Smooth muscle cell (in vitro differentiated cells): Measurements from ENCODE around the gene SVEP1. TPM values are rescaled to one million over a fixed set of nuclear protein-coding genes. Genes with fewer than 3 reads are reported as not detected.

Experiments used
- DNase-seq: peaks from one replicate; lab custom pipeline; 2025; ENCODE audit not compliant: unreplicated experiment; lab: John Stamatoyannopoulos, UW
- H2AFZ ChIP-seq: fragments of 200-600 bp; sonication (generic); 2 replicates; pipeline ENCODE4 v1.6.0; 2016; ENCODE audit warnings: antibody characterized with exemption, low read depth, mild to moderate bottlenecking
- H3F3A ChIP-seq: fragments of 200-600 bp; sonication (generic); 2 replicates; pipeline ENCODE4 v1.6.0; 2017; ENCODE audit warnings: antibody characterized with exemption, low read depth
- H3K27ac ChIP-seq: fragments of 200-600 bp; sonication (generic); 2 replicates; pipeline ENCODE4 v1.5.1; 2016; ENCODE audit warnings: low read depth, mild to moderate bottlenecking
- H3K27me3 ChIP-seq: fragments of 200-600 bp; sonication (generic); 2 replicates; pipeline ENCODE4 v1.6.1; 2016; ENCODE audit warnings: low read depth, mild to moderate bottlenecking
- H3K36me3 ChIP-seq: fragments of 200-600 bp; sonication (generic); 2 replicates; pipeline ENCODE4 v1.5.1; 2016; ENCODE audit warnings: low read depth
- H3K4me1 ChIP-seq: fragments of 200-600 bp; sonication (generic); 2 replicates; pipeline ENCODE4 v1.5.1; 2016; ENCODE audit warnings: low read depth
- H3K4me2 ChIP-seq: fragments of 200-600 bp; sonication (generic); 2 replicates; pipeline ENCODE4 v1.6.0; 2016; ENCODE audit warnings: mild to moderate bottlenecking
- H3K4me3 ChIP-seq: fragments of 200-600 bp; sonication (generic); 2 replicates; pipeline ENCODE4 v1.5.1; 2016; ENCODE audit warnings: mild to moderate bottlenecking
- H3K79me2 ChIP-seq: fragments of 200-600 bp; sonication (generic); 2 replicates; pipeline ENCODE4 v1.6.0; 2016; ENCODE audit warnings: low read depth, mild to moderate bottlenecking
- H3K9ac ChIP-seq: fragments of 200-600 bp; sonication (generic); 2 replicates; pipeline ENCODE4 v1.6.0; 2016; ENCODE audit warnings: low read depth
- H3K9me3 ChIP-seq: fragments of 200-600 bp; sonication (generic); replicated peaks from 2 replicates; pipeline ENCODE4 v1.5.1; 2016; ENCODE audit warnings: low read depth
- H4K20me1 ChIP-seq: fragments of 200-600 bp; sonication (generic); 2 replicates; pipeline ENCODE4 v1.6.0; 2016; ENCODE audit warnings: low read depth
- WGBS: methylation state at CpG from one replicate; pipeline ENCODE4 v1.1.7; 2016; ENCODE audit warnings: low lambda C conversion rate; 5-methylcytosine and 5-hydroxymethylcytosine counted together
- polyA plus RNA-seq: library from polyadenylated mRNA; unstranded; fragments of >200 nt; fragmentation: Nextera tagmentation; extraction: Ambion mirVana; gene quantifications from 2 replicates; pipeline ENCODE4 v1.2.1, GENCODE V29; 2016
- total RNA-seq: library from RNA; depleted of rRNA; stranded (reverse); fragments of >200 nt; gene quantifications from 2 replicates; pipeline ENCODE4 v1.2.3, GENCODE V29; 2014
- TF ChIP-seq, protein P1 (sequence below): fragments of 200-600 bp; sonication (generic); IDR thresholded peaks from 2 replicates; pipeline ENCODE4 v1.5.1; 2017; ENCODE audit warnings: borderline replicate concordance, mild to moderate bottlenecking, antibody characterized with exemption; ENCODE audit not compliant: insufficient read depth, poor library complexity, severe bottlenecking

Gene SVEP1
- total and polyA plus RNA-seq, 2 experiments from 2014 or later, result 6.4 to 14.8 TPM

DNA sequence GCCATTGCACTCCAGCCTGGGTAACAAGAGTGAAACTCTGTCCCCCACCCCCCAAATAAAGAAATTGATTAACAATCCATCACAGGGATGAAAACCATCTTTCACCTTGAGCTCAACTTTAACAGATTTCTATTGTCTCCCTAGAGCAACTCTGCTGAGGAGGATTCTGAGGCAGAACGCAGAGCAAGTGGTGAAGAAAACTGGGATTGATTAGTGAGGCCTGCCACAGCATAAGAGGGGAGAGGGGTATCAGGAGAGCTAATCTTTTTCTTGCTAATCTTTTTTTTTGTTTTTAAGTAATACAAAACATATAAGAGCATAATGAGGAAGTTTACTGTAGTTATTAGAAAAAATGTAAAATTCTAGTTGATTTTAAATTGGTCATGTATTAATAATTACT, 250.8 kb downstream of the SVEP1 start:
- no peak overlapping the region for H3K4me2 ChIP-seq
- DNase-seq, result no peak
- 85% methylated on average over 1 of the region's 1 CpG for WGBS
- no peaks in the 10 kb centered on the region for H3K79me2 ChIP-seq
- no peak overlapping the region for H3K27ac ChIP-seq
- H2AFZ ChIP-seq, result no peak overlapping the region
- TF ChIP-seq, protein P1, sequence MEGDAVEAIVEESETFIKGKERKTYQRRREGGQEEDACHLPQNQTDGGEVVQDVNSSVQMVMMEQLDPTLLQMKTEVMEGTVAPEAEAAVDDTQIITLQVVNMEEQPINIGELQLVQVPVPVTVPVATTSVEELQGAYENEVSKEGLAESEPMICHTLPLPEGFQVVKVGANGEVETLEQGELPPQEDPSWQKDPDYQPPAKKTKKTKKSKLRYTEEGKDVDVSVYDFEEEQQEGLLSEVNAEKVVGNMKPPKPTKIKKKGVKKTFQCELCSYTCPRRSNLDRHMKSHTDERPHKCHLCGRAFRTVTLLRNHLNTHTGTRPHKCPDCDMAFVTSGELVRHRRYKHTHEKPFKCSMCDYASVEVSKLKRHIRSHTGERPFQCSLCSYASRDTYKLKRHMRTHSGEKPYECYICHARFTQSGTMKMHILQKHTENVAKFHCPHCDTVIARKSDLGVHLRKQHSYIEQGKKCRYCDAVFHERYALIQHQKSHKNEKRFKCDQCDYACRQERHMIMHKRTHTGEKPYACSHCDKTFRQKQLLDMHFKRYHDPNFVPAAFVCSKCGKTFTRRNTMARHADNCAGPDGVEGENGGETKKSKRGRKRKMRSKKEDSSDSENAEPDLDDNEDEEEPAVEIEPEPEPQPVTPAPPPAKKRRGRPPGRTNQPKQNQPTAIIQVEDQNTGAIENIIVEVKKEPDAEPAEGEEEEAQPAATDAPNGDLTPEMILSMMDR, result no peak
- H3K9me3 ChIP-seq, result no peaks in the 10 kb centered on the region
- H3K4me1 ChIP-seq, result no peaks in the 10 kb centered on the region
- no peak overlapping the region for H3K9ac ChIP-seq
- no peaks in the 10 kb centered on the region for H3F3A ChIP-seq
- no peaks in the 10 kb centered on the region for H3K36me3 ChIP-seq
- no peaks in the 10 kb centered on the region for H3K27me3 ChIP-seq
- H3K4me3 ChIP-seq, result no peak overlapping the region
- no peaks in the 10 kb centered on the region for H4K20me1 ChIP-seq

DNA sequence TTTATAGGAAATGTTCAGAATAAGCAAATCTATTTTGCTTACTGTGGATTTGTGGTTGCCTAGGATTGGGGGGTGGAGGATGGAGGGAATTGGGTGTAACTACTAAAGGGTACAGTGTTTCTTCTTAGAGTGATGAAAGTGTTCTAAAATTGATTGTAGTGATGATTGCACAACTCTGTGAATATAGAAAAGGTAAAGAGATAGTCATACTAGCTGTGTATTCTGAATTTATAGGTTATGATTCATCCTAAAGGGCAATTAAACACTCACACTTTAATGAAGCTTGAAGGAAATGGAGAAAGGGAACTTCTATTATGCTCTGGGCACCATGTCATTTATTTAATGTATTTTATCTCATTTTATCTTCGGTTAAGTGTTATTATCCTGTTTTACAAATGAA, 251.8 kb downstream of the SVEP1 start:
- no peaks in the 10 kb centered on the region for H3K27me3 ChIP-seq
- no peak overlapping the region for H3K27ac ChIP-seq
- TF ChIP-seq, protein P1, result no peak
- H3K4me3 ChIP-seq, result no peak overlapping the region
- H2AFZ ChIP-seq, result no peak overlapping the region
- 94% methylated on average over 1 of the region's 1 CpG for WGBS
- no peaks in the 10 kb centered on the region for H4K20me1 ChIP-seq
- H3K79me2 ChIP-seq, result no peaks in the 10 kb centered on the region
- H3K9me3 ChIP-seq, result no peaks in the 10 kb centered on the region
- no peaks in the 10 kb centered on the region for H3F3A ChIP-seq
- no peak overlapping the region for H3K4me2 ChIP-seq
- H3K36me3 ChIP-seq, result no peaks in the 10 kb centered on the region
- H3K9ac ChIP-seq, result no peak overlapping the region
- DNase-seq, result no peak
- H3K4me1 ChIP-seq, result no peaks in the 10 kb centered on the region

DNA sequence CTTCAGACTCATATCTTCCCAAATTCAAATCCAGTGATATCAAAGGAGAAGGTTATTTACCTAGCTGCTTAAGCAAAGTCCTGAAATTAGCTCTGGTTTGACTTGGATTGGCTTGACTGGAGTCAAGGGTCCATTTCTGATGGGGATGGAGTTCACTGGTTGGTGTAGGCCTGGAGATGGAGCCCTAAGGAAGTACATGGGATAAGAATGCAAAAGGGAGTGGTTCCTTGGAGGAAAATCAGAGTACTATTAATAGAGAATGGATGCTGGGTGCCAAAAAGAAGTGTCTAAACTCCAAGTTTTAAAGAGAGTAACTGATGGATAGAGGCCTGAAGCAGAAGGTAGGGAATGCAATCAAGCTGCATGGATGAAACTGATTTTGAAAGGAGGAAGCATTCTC, 255.7 kb downstream of the SVEP1 start:
- DNase-seq, result no peak
- Histone ChIP-seq H3K9ac (no peak overlapping the region), H3K79me2 (no peaks in the 10 kb centered on the region), H3K4me2 (no peak overlapping the region), H3K9me3 (no peaks in the 10 kb centered on the region), H3K27ac (no peak overlapping the region), H3K27me3 (no peaks in the 10 kb centered on the region), H3F3A (no peaks in the 10 kb centered on the region), H3K4me1 (no peaks in the 10 kb centered on the region), H2AFZ (no peak overlapping the region), H4K20me1 (no peaks in the 10 kb centered on the region), H3K4me3 (no peak overlapping the region), H3K36me3 (no peaks in the 10 kb centered on the region)
- TF ChIP-seq, protein P1, result no peak

DNA sequence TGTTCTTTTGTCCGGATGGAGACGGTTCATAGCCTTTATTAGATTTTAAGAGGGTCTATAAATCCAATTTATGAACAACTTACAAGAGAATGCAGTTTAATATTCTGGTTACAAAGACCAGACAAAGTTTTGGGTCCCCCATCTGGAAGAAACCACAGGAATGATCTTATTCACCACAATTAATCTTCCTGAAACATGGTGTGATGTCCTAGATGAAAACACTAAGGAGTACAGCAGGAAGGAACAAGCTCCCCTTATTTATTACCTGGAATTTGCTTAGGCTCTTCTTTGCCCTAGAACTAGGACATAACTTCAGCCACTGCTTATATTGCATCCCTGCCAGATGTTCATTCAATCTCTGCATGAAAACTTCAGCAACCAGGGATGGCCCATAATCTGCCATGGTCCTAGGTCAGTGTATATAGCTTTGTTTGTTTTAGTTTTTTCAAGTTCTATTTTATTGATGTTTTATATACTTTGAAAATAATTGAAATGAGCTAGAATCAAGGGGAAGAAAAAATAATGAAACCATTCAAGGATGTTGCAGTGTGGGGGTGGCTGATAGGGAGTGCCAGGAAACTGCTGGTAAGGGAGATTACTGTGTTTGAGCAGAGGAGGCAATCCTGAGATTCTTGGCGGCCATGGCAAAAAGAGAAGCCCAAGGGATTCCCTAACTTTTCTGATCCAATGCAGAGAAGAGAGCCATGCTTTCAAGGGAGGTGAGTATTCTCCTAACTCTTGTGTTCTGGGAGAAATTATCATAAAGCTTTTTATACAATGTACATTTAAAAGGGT, 258.7 kb downstream of the SVEP1 start:
- no peak for DNase-seq
- Histone ChIP-seq H3K4me3 (no peak overlapping the region), H3K27me3 (no peaks in the 10 kb centered on the region), H3K27ac (no peak overlapping the region), H3K36me3 (no peaks in the 10 kb centered on the region), H3K9me3 (no peaks in the 10 kb centered on the region), H3K79me2 (no peaks in the 10 kb centered on the region), H3K4me2 (no peak overlapping the region), H4K20me1 (no peaks in the 10 kb centered on the region), H3K4me1 (no peaks in the 10 kb centered on the region), H2AFZ (no peak overlapping the region), H3K9ac (no peak overlapping the region), H3F3A (no peaks in the 10 kb centered on the region)
- TF ChIP-seq, protein P1, result no peak
- WGBS, result 86% methylated on average over 3 of the region's 3 CpGs
